GM19438 (cell line): ENCODE results near the gene FBXO30.

Source experiments
- ATAC-seq: cut with Tn5 transposase; IDR thresholded peaks from one replicate; pipeline ENCODE4 v1.9.1; 2021; ENCODE audit warnings: low read depth; ENCODE audit not compliant: unreplicated experiment

Gene FBXO30

GRCh38 chr6:145758113-145758512 lies 56.5 kb downstream of the FBXO30 start:
- no peak for ATAC-seq

- ATAC-seq = no peak
These were observed 58.4 kb downstream of the FBXO30 start for GRCh38 chr6:145756170-145756662.

- ATAC-seq = no peak
These were observed 58.9 kb downstream of the FBXO30 start for GRCh38 chr6:145755682-145756081.

GRCh38 chr6:145752638-145753037 lies 62.0 kb downstream of the FBXO30 start:
- no peak for ATAC-seq

GRCh38 chr6:145749632-145750031 lies 65.0 kb downstream of the FBXO30 start:
- no peak for ATAC-seq

GRCh38 chr6:145745861-145746260 lies 68.7 kb downstream of the FBXO30 start:
- no peak for ATAC-seq

GRCh38 chr6:145744619-145745018 lies 70.0 kb downstream of the FBXO30 start:
- no peak for ATAC-seq
